Mesendoderm (in vitro differentiated cells): ENCODE results near the gene PLXND1.

Experiments used
- DNase-seq: peaks from one replicate; pipeline ENCODE4 v3.0.0; 2013
- H2AK5ac ChIP-seq: 2 replicates; pipeline ENCODE4 v1.6.1; 2013; ENCODE audit warnings: low read length, inconsistent platforms
- H2BK120ac ChIP-seq: 2 replicates; pipeline ENCODE4 v1.6.1; 2013; ENCODE audit warnings: low read depth, mild to moderate bottlenecking, low read length, moderate library complexity, mixed read lengths
- H2BK15ac ChIP-seq: replicated peaks from 2 replicates; pipeline ENCODE4 v1.6.1; 2013; ENCODE audit warnings: low read depth, mild to moderate bottlenecking, moderate library complexity
- H2BK5ac ChIP-seq: 2 replicates; pipeline ENCODE4 v1.6.1; 2013; ENCODE audit warnings: low read length, inconsistent platforms
- H3K18ac ChIP-seq: 2 replicates; pipeline ENCODE4 v1.6.1; 2013; ENCODE audit warnings: mild to moderate bottlenecking, low read length, mixed read lengths
- H3K23ac ChIP-seq: one replicate; pipeline ENCODE4 v1.6.1; 2013; ENCODE audit warnings: low read length
- H3K27ac ChIP-seq: 2 replicates; pipeline ENCODE4 v1.5.1; 2013; ENCODE audit warnings: low read depth, mild to moderate bottlenecking, inconsistent platforms, low read length, moderate library complexity
- H3K27me3 ChIP-seq: 2 replicates; pipeline ENCODE4 v1.6.1; 2013; ENCODE audit warnings: low read length, control low read depth, mild to moderate bottlenecking, inconsistent platforms; ENCODE audit not compliant: insufficient read depth, poor library complexity
- H3K36me3 ChIP-seq: 2 replicates; pipeline ENCODE4 v1.6.1; 2013; ENCODE audit warnings: low read length, inconsistent platforms; ENCODE audit not compliant: control insufficient read depth, insufficient read depth
- H3K4ac ChIP-seq: one replicate; pipeline ENCODE4 v1.6.1; 2013; ENCODE audit warnings: low read depth, mild to moderate bottlenecking, low read length, moderate library complexity
- H3K4me1 ChIP-seq: 2 replicates; pipeline ENCODE4 v1.6.1; 2013; ENCODE audit warnings: low read depth, low read length, inconsistent platforms; ENCODE audit not compliant: control insufficient read depth
- H3K4me2 ChIP-seq: 2 replicates; pipeline ENCODE4 v1.6.1; 2013; ENCODE audit warnings: low read length
- H3K4me3 ChIP-seq: 2 replicates; pipeline ENCODE4 v1.5.1; 2013; ENCODE audit warnings: mild to moderate bottlenecking, low read length
- H3K56ac ChIP-seq: one replicate; pipeline ENCODE4 v1.6.1; 2013; ENCODE audit warnings: low read length
- H3K79me1 ChIP-seq: 2 replicates; pipeline ENCODE4 v1.6.1; 2013; ENCODE audit warnings: low read length, inconsistent platforms
- H3K79me2 ChIP-seq: 2 replicates; pipeline ENCODE4 v1.6.1; 2013; ENCODE audit warnings: mild to moderate bottlenecking, low read length; ENCODE audit not compliant: control insufficient read depth, insufficient read depth
- H3K9ac ChIP-seq: 2 replicates; pipeline ENCODE4 v1.6.1; 2013; ENCODE audit warnings: low read length, inconsistent platforms
- H4K5ac ChIP-seq: one replicate; pipeline ENCODE4 v1.6.1; 2013; ENCODE audit warnings: low read length
- H4K8ac ChIP-seq: one replicate; pipeline ENCODE4 v1.6.1; 2013; ENCODE audit warnings: low read depth, mild to moderate bottlenecking, control low read depth, low read length, moderate library complexity
- WGBS: extraction: QIAGEN DNeasy Blood & Tissue Kit; methylation state at CpG from one replicate; pipeline ENCODE4 v1.1.7; 2013; ENCODE audit warnings: low lambda C conversion rate, missing lambda C conversion rate; ENCODE audit not compliant: insufficient coverage; ENCODE audit errors: extremely low coverage; 5-methylcytosine and 5-hydroxymethylcytosine counted together

The PLXND1 gene

GRCh38 chr3:129565902-129566301, 40.6 kb downstream of the PLXND1 start:
- no peak overlapping the region for H2BK5ac ChIP-seq

GRCh38 chr3:129564981-129565644, 41.4 kb downstream of the PLXND1 start:
- Histone ChIP-seq H3K27me3 (no peaks in the 10 kb centered on the region), H3K9ac (no peak overlapping the region), H3K36me3 (peaks cover 18% of the 10 kb centered on the region), H2BK120ac (no peak overlapping the region), H2BK5ac (no peak overlapping the region), H2AK5ac (no peak overlapping the region), H4K5ac (no peak overlapping the region), H3K27ac (no peak overlapping the region), H3K18ac (no peak overlapping the region), H3K79me1 (no peaks in the 10 kb centered on the region), H3K4me3 (no peak overlapping the region), H3K4me1 (no peaks in the 10 kb centered on the region), H3K4ac (no peak overlapping the region), H3K56ac (no peak overlapping the region), H3K23ac (no peak overlapping the region), H3K79me2 (no peaks in the 10 kb centered on the region), H4K8ac (no peak overlapping the region), H3K4me2 (no peak overlapping the region), H2BK15ac (no peak overlapping the region)
- DNase-seq: no peak
- no CpG with 5 or more reads among the region's 21 CpGs for WGBS

More at GRCh38 chr3:129565902-129566301, 40.6 kb downstream of the PLXND1 start:
- no peaks in the 10 kb centered on the region for H3K4me1 ChIP-seq
- H3K79me1 ChIP-seq: no peaks in the 10 kb centered on the region
- H4K5ac ChIP-seq: no peak overlapping the region
- H2BK15ac ChIP-seq: no peak overlapping the region
- no peak overlapping the region for H3K27ac ChIP-seq
- H2AK5ac ChIP-seq: no peak overlapping the region
- H3K4ac ChIP-seq: no peak overlapping the region
- H3K27me3 ChIP-seq: no peaks in the 10 kb centered on the region
- no peak overlapping the region for H3K4me3 ChIP-seq
- no peak for DNase-seq
- no peak overlapping the region for H2BK120ac ChIP-seq
- no CpG with 5 or more reads among the region's 7 CpGs for WGBS
- no peak overlapping the region for H3K18ac ChIP-seq
- H3K79me2 ChIP-seq: no peaks in the 10 kb centered on the region
- no peak overlapping the region for H3K56ac ChIP-seq
- no peak overlapping the region for H4K8ac ChIP-seq
- H3K4me2 ChIP-seq: no peak overlapping the region
- peaks cover 18% of the 10 kb centered on the region for H3K36me3 ChIP-seq
- H3K9ac ChIP-seq: no peak overlapping the region
- no peak overlapping the region for H3K23ac ChIP-seq

GRCh38 chr3:129563850-129564535, 42.5 kb downstream of the PLXND1 start:
- no peaks in the 10 kb centered on the region for H3K79me1 ChIP-seq
- no peak overlapping the region for H3K9ac ChIP-seq
- H3K4me1 ChIP-seq: no peaks in the 10 kb centered on the region
- no peak overlapping the region for H2BK15ac ChIP-seq
- H2BK120ac ChIP-seq: no peak overlapping the region
- no peaks in the 10 kb centered on the region for H3K79me2 ChIP-seq
- H3K4ac ChIP-seq: no peak overlapping the region
- H2BK5ac ChIP-seq: no peak overlapping the region
- H3K4me2 ChIP-seq: no peak overlapping the region
- no peak overlapping the region for H3K56ac ChIP-seq
- H3K36me3 ChIP-seq: peaks cover 15% of the 10 kb centered on the region
- H3K27ac ChIP-seq: no peak overlapping the region
- H3K4me3 ChIP-seq: no peak overlapping the region
- H4K8ac ChIP-seq: no peak overlapping the region
- no peak for DNase-seq
- H3K27me3 ChIP-seq: no peaks in the 10 kb centered on the region
- H3K18ac ChIP-seq: no peak overlapping the region
- no peak overlapping the region for H4K5ac ChIP-seq
- no peak overlapping the region for H2AK5ac ChIP-seq
- no peak overlapping the region for H3K23ac ChIP-seq
- no CpG with 5 or more reads among the region's 8 CpGs for WGBS

GRCh38 chr3:129563332-129563731, 43.1 kb downstream of the PLXND1 start:
- no peaks in the 10 kb centered on the region for H3K79me1 ChIP-seq

GRCh38 chr3:129562803-129563202, 43.7 kb downstream of the PLXND1 start:
- no peak overlapping the region for H2BK15ac ChIP-seq
- no CpG with 5 or more reads among the region's 19 CpGs for WGBS

More at GRCh38 chr3:129563332-129563731, 43.1 kb downstream of the PLXND1 start:
- Histone ChIP-seq H4K8ac (no peak overlapping the region), H3K27ac (no peak overlapping the region), H3K79me2 (no peaks in the 10 kb centered on the region), H3K4me1 (no peaks in the 10 kb centered on the region), H3K23ac (no peak overlapping the region), H3K56ac (no peak overlapping the region), H2AK5ac (no peak overlapping the region), H3K4me3 (no peak overlapping the region), H2BK120ac (no peak overlapping the region), H3K18ac (no peak overlapping the region), H3K4ac (no peak overlapping the region), H2BK15ac (no peak overlapping the region), H3K4me2 (no peak overlapping the region), H3K9ac (no peak overlapping the region), H4K5ac (no peak overlapping the region), H3K27me3 (no peaks in the 10 kb centered on the region), H3K36me3 (peaks cover 15% of the 10 kb centered on the region), H2BK5ac (no peak overlapping the region)
- DNase-seq: no peak
- no CpG with 5 or more reads among the region's 12 CpGs for WGBS

More at GRCh38 chr3:129562803-129563202, 43.7 kb downstream of the PLXND1 start:
- H4K8ac ChIP-seq: no peak overlapping the region
- no peak overlapping the region for H2AK5ac ChIP-seq
- no peaks in the 10 kb centered on the region for H3K27me3 ChIP-seq
- no peak overlapping the region for H3K18ac ChIP-seq
- H3K56ac ChIP-seq: no peak overlapping the region
- no peak overlapping the region for H3K23ac ChIP-seq
- no peak overlapping the region for H3K27ac ChIP-seq
- H3K4me3 ChIP-seq: no peak overlapping the region
- peaks cover 15% of the 10 kb centered on the region for H3K36me3 ChIP-seq
- no peak overlapping the region for H3K4me2 ChIP-seq
- no peak overlapping the region for H2BK5ac ChIP-seq
- no peak overlapping the region for H3K4ac ChIP-seq
- H2BK120ac ChIP-seq: no peak overlapping the region
- no peaks in the 10 kb centered on the region for H3K79me1 ChIP-seq
- H4K5ac ChIP-seq: no peak overlapping the region
- H3K79me2 ChIP-seq: no peaks in the 10 kb centered on the region
- H3K9ac ChIP-seq: no peak overlapping the region
- no peak for DNase-seq
- H3K4me1 ChIP-seq: no peaks in the 10 kb centered on the region
